ENCODE data around the gene SULT2B1.

DNA sequence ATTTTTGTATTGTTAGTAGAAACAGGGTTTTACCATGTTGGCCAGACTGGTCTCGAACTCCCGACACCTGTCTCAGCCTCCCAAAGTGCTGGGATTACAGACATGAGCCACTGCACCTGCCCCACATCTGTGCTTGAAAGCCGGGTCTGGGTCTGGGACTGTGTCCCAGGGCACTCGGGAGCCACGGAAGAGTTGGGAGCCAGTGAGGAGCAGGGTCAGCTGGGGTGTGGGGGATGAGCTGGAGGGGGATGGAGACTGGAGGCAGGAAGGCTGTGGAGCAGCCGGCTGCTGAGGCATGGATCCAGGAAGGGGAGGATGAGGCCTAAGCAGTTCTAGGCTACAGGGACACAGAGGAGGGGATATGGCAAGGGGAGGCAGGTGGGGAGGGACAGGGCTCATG lies 43.9 kb downstream of the SULT2B1 start:
- no peak for TF ChIP-seq POLR2A (IDR thresholded peaks at IDR 0.05; ENCODE audit: low read depth, low read length)
- no peak for TF ChIP-seq TAF1 (IDR thresholded peaks at IDR 0.05; ENCODE audit: borderline replicate concordance, low read depth, low read length)
